Endothelial cell of umbilical vein (primary cell): Measurements from ENCODE around the gene COL16A1. TPM values are rescaled to one million over a fixed set of nuclear protein-coding genes. Genes with fewer than 3 reads are reported as not detected.

ENCODE experiments used
- BruUV-seq: library from RNA; stranded (reverse); fragments of 400-500 nt; replicated peaks from 2 replicates; lab custom pipeline; 2021; lab: Mats Ljungman, UMichigan
- CTCF ChIA-PET: fragments of 300-600, 350-600 bp; sonication (Branson Sonifier 250); formaldehyde crosslinking; loops from one replicate; lab custom pipeline; 2021; ENCODE audit warnings: antibody characterized with exemption, inconsistent platforms; lab: Charles Lee
- POLR2A ChIA-PET: fragments of 300-600, 350-600 bp; sonication (Branson Sonifier 250); formaldehyde crosslinking; loops from one replicate; lab custom pipeline; 2021; ENCODE audit warnings: antibody characterized with exemption, inconsistent platforms; lab: Charles Lee
- DNase-seq: peaks from one replicate; pipeline ENCODE4 v3.0.0-alpha.2; 2011; ENCODE audit warnings: low read depth, low spot score
- FAIRE-seq: peaks from 2 replicates; lab custom pipeline; 2011; peaks lifted over from hg19 to GRCh38; lab: Jason Lieb, UNC
- H2AFZ ChIP-seq: 2 replicates; pipeline ENCODE4 v1.6.0; 2012; ENCODE audit warnings: low read depth, low read length, control low read depth, inconsistent platforms
- H3K27ac ChIP-seq: 2 replicates; pipeline ENCODE4 v1.5.1; 2011; ENCODE audit warnings: low read depth, mild to moderate bottlenecking, control low read depth, low read length, moderate library complexity; ENCODE audit not compliant: insufficient read depth
- H3K27me3 ChIP-seq, 2 experiments: 2 replicates each; pipeline versions ENCODE4 v1.6.0 to v1.6.1; 2011; ENCODE audit warnings: low read length in 2 of 2, mixed read lengths in 1 of 2; ENCODE audit not compliant: control insufficient read depth in 2 of 2, insufficient read depth in 2 of 2
- H3K36me3 ChIP-seq, 2 experiments: 2 replicates in 1 of 2; 3 replicates in 1 of 2; pipeline ENCODE4 v1.5.1; 2011; ENCODE audit warnings: low read length in 2 of 2, mild to moderate bottlenecking in 1 of 2, moderate library complexity in 1 of 2; ENCODE audit not compliant: control insufficient read depth in 2 of 2, insufficient read depth in 2 of 2; ENCODE audit errors: extremely low read depth in 1 of 2
- H3K4me1 ChIP-seq: 3 replicates; pipeline ENCODE4 v1.5.1; 2011; ENCODE audit warnings: mild to moderate bottlenecking, low read length; ENCODE audit not compliant: control insufficient read depth, insufficient read depth; ENCODE audit errors: extremely low read depth
- H3K4me2 ChIP-seq: 2 replicates; pipeline ENCODE4 v1.6.1; 2011; ENCODE audit warnings: low read length, control low read depth, mixed read lengths; ENCODE audit not compliant: insufficient read depth
- H3K4me3 ChIP-seq, 3 experiments: fragments of 200-600 bp in 1 of 3; sonication (generic), shearing (Covaris generic) in 1 of 3; replicated peaks in 1 of 3; 2 replicates each; pipeline ENCODE4 v1.5.1; 2011 to 2016; ENCODE audit warnings: control low read depth in 3 of 3, low read length in 3 of 3, mild to moderate bottlenecking in 2 of 3, inconsistent platforms in 1 of 3, low read depth in 1 of 3, moderate library complexity in 1 of 3; ENCODE audit not compliant: insufficient read depth in 1 of 3
- H3K79me2 ChIP-seq: 2 replicates; pipeline ENCODE4 v1.6.0; 2012; ENCODE audit warnings: low read length, inconsistent platforms; ENCODE audit not compliant: control insufficient read depth, insufficient read depth
- H3K9ac ChIP-seq: replicated peaks from 2 replicates; pipeline ENCODE3; 2011; ENCODE audit warnings: low read length, control low read depth; ENCODE audit not compliant: insufficient read depth; ENCODE audit errors: extremely low read depth
- H3K9me1 ChIP-seq: replicated peaks from 3 replicates; pipeline ENCODE4 v1.6.0; 2011; ENCODE audit warnings: mild to moderate bottlenecking, low read length; ENCODE audit not compliant: control insufficient read depth, insufficient read depth; ENCODE audit errors: extremely low read depth
- H3K9me3 ChIP-seq: replicated peaks from 2 replicates; pipeline ENCODE4 v1.5.1; 2012; ENCODE audit warnings: low read length, inconsistent platforms; ENCODE audit not compliant: control insufficient read depth, insufficient read depth
- H4K20me1 ChIP-seq: replicated peaks from 2 replicates; pipeline ENCODE3; 2011; ENCODE audit warnings: mild to moderate bottlenecking, low read length; ENCODE audit not compliant: control insufficient read depth, insufficient read depth; ENCODE audit errors: extremely low read depth
- CTCF ChIP-seq, 2 donors: IDR thresholded peaks; 1 replicate in 1 of 2; 2 replicates in 1 of 2; pipeline ENCODE4 v1.5.1; 2011; ENCODE audit warnings: low read length in 2 of 2, mild to moderate bottlenecking in 2 of 2, moderate library complexity in 2 of 2, control low read depth in 1 of 2, inconsistent platforms in 1 of 2, low read depth in 1 of 2; ENCODE audit not compliant: insufficient read depth in 1 of 2; ENCODE audit errors: extremely low read depth in 1 of 2
- EZH2 ChIP-seq: IDR thresholded peaks from 2 replicates; pipeline ENCODE4 v1.6.1; 2012; ENCODE audit warnings: borderline replicate concordance, low read depth, mild to moderate bottlenecking, moderate library complexity, low read length, inconsistent platforms; ENCODE audit not compliant: severe bottlenecking
- FOS ChIP-seq: IDR thresholded peaks from 2 replicates; pipeline ENCODE4 v1.6.1; 2011; ENCODE audit warnings: mild to moderate bottlenecking, low read length, moderate library complexity, borderline replicate concordance; ENCODE audit not compliant: insufficient read depth
- GATA2 ChIP-seq: IDR thresholded peaks from 2 replicates; pipeline ENCODE4 v1.7.0; 2011; ENCODE audit warnings: low read depth, mild to moderate bottlenecking, moderate library complexity, mixed read lengths, low read length; ENCODE audit not compliant: insufficient read length, insufficient read depth
- JUN ChIP-seq: IDR thresholded peaks from 2 replicates; pipeline ENCODE4 v1.6.1; 2011; ENCODE audit warnings: borderline replicate concordance, low read depth; ENCODE audit not compliant: insufficient read length, insufficient read depth
- MAX ChIP-seq: IDR thresholded peaks from 2 replicates; pipeline ENCODE4 v1.6.1; 2011; ENCODE audit not compliant: insufficient read depth, insufficient read length
- MYC ChIP-seq: IDR thresholded peaks from one replicate; pipeline ENCODE4 v1.6.1; 2011; ENCODE audit warnings: mild to moderate bottlenecking, low read depth, low read length
- POLR2A ChIP-seq: IDR thresholded peaks from 2 replicates; pipeline ENCODE4 v1.6.1; 2012; ENCODE audit warnings: low read depth, mild to moderate bottlenecking, control low read depth, low read length
- POLR2AphosphoS5 ChIP-seq: IDR thresholded peaks from 2 replicates; pipeline ENCODE4 v1.6.1; 2012; ENCODE audit warnings: low read depth, mild to moderate bottlenecking, control low read depth, low read length, moderate library complexity; ENCODE audit not compliant: insufficient read depth
- dilution Hi-C: fragments of 300-500 bp; cut with MboI; formaldehyde crosslinking; loops from one replicate; pipeline ENCODE4 v1.15.0; 2019; ENCODE audit warnings: low sequenced_read_pairs; ENCODE audit not compliant: extremely low pct_ligation_motif_present
- intact Hi-C: fragments of 100-400 bp; cut with micrococcal nuclease; formaldehyde crosslinking; loops from one replicate; pipeline ENCODE4 v1.10.0; 2022
- polyA plus RNA-seq, 4 experiments: library from polyadenylated mRNA; depleted of rRNA in 3 of 4; stranded (reverse) in 3 of 4; unstranded in 1 of 4; fragments of >200 nt; gene quantifications; 2 replicates each; pipeline versions ENCODE4 v1.2.1 to v1.2.3, GENCODE V29; 2011 to 2012; ENCODE audit warnings: missing spikeins in 1 of 4
- total RNA-seq: library from RNA; stranded (reverse); gene quantifications from 2 replicates; pipeline ENCODE4 v1.2.3, GENCODE V29; 2021

COL16A1 gene
- total and polyA plus RNA-seq, 2 donors (not counting 3 experiments of a cell fraction or from before 2014, with no cell fraction given) = 0.68 to 1.2 TPM

DNA sequence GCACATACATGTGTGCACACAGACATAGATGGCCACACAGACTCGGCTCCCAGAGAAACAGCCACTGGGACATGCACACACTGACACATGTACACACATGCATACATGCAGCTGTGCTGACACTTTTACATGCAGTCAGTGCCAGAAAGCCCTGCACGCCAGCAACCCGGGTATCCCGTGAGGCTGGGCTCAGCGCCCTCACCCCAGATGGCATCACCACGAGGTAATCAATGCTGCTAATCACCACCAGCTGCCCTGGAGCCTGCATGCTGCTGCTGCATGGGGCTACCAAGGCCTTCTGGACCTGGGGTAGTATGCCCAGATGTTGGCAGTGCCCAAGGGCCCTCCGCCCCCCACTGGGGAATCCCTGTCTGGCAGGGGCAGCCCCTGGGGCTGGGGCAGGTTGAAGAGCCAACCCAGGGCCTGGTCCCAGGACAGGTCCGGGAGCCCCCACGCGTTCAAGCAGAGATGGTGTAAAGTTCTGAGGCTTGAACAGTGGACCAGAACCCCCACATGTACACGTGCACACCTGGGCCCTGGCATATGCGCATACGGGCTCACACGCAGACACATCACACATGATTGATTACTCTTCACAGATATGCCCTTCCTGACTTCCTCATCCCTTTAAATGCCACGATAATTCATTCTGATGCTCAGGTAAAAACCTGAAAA, 2.7 kb upstream of the COL16A1 start:
- BruUV-seq = no TSS peak
- intact Hi-C loops (no loop called here), dilution Hi-C loops (no loop called here)
- POLR2A ChIA-PET = no interaction called here
- peaks cover 0 to 3% of the 10 kb centered on the region in 2 experiments for H3K27me3 ChIP-seq
- H3K9ac ChIP-seq = no peak overlapping the region
- H3K79me2 ChIP-seq = no peaks in the 10 kb centered on the region
- no peaks in the 10 kb centered on the region for H3K9me3 ChIP-seq
- no peak overlapping the region for H3K4me2 ChIP-seq
- no peak overlapping the region for H2AFZ ChIP-seq
- TF ChIP-seq GATA2 = no peak
- TF ChIP-seq MAX = no peak
- no peak for TF ChIP-seq EZH2
- no peak for TF ChIP-seq MYC
- TF ChIP-seq FOS = no peak
- TF ChIP-seq POLR2A = no peak
- TF ChIP-seq CTCF (IDR thresholded peaks at IDR 0.05; ENCODE audit: extremely low read depth in 1 of 2, insufficient read depth in 1 of 2, low read depth in 1 of 2, low read length in 2 of 2) = no peak
- no peak for TF ChIP-seq JUN
- TF ChIP-seq POLR2AphosphoS5 = no peak
- H3K27ac ChIP-seq = no peak overlapping the region
- CTCF ChIA-PET = interaction anchor here (1.0 to 2.5 kb wide), 2 partner anchors 36 to 83 kb away, joined by 3 to 10 read pairs; no protein-coding TSS in a partner anchor
- FAIRE-seq (no peak), DNase-seq (no peak)
- no peak overlapping the region for H3K4me3 ChIP-seq
- no peaks in the 10 kb centered on the region for H3K9me1 ChIP-seq
- no peaks in the 10 kb centered on the region for H3K4me1 ChIP-seq
- H3K36me3 ChIP-seq = no peaks in the 10 kb centered on the region
- H4K20me1 ChIP-seq = no peaks in the 10 kb centered on the region
